GM12892 (cell line): Measurements from ENCODE around the gene EMILIN2.

Source experiments
- POLR2A ChIP-seq: IDR thresholded peaks from 2 replicates; pipeline ENCODE4 v1.6.1; 2011; ENCODE audit warnings: low read depth, low read length, control low read depth
- POLR2AphosphoS5 ChIP-seq: IDR thresholded peaks from 2 replicates; pipeline ENCODE4 v1.6.1; 2011; ENCODE audit warnings: low read depth, low read length, control low read depth
- TAF1 ChIP-seq: IDR thresholded peaks from 2 replicates; pipeline ENCODE4 v1.6.1; 2011; ENCODE audit warnings: low read depth, mild to moderate bottlenecking, control low read depth, low read length, borderline replicate concordance

DNA sequence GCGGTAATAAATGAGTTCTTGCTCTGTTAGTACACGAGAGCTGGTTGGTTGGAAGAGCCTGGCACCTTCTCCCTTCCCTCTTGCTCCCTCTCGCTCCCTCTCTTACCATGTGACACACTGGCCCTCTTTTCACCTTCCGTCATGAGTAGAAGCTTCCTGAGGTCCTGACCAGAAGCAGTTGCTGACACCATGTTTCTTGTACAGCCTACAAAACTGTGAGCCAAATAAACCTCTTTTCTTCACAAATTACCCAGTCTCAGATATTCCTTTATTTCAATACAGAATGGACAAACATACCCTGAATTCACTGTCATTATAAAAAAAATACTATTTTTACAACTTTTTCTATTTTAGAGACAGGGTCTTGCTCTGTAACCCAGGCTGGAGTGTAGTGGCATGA lies 40.7 kb downstream of the EMILIN2 start:
- TF ChIP-seq TAF1 (no peak), POLR2A (no peak), POLR2AphosphoS5 (no peak)
